Measurements from ENCODE around the gene ACSS3. TPM values are rescaled to one million over a fixed set of nuclear protein-coding genes. Genes with fewer than 3 reads are reported as not detected.

ACSS3 gene
- total and polyA plus RNA-seq, 10 of the 15 experiments (the other 5 are each of a cell fraction or from before 2014, with no cell fraction given): 0.06 to 0.31 TPM; not detected in 8

DNA sequence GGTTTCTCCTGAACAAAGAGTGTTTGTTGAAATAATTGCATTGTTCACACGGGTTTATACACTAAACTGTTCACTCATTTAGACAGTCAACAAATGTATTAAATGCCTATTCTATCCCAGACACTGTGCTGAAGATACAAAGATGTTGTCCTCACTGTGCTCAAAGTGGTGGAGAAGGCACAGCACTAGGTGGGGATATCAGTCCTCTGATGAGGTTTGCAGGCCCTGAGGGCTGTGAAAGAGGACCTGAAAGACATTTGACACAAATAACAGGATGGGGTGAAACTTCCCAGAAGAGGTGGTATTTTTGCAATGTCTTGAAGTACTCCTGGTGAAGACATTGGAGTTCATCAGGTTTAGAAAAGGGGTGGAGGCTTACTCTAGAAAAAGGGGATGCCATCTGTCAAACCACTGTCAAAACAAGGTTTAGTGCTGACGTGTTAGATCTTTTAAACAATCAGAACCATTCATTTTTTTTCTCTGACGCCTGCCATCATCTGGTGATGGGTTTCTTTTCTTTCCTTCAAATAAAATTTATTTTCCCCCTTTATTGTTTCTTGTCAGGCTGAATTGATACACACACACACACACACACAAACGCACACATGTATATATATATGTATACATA, 69.5 kb downstream of the ACSS3 start:
- Histone ChIP-seq H3K4me1 (ENCODE audit: control insufficient read depth, insufficient read depth, low read length) (no peaks in the 10 kb centered on the region), H2AFZ (ENCODE audit: control insufficient read depth, low read depth, low read length) (no peak overlapping the region), H3K36me3 (ENCODE audit: control insufficient read depth in 2 of 2, insufficient read depth in 2 of 2, low read length in 1 of 2) (no peaks in the 10 kb centered on the region), H3K9ac (ENCODE audit: control insufficient read depth, insufficient read depth, low read length) (no peak overlapping the region), H3K27ac (ENCODE audit: control insufficient read depth, insufficient read depth) (no peak overlapping the region), H3K4me2 (ENCODE audit: control insufficient read depth, insufficient read depth) (no peak overlapping the region), H3K4me3 (no peak overlapping the region), H3K79me2 (ENCODE audit: control insufficient read depth, insufficient read depth, low read length) (no peaks in the 10 kb centered on the region), H3K9me3 (replicated peaks; ENCODE audit: control insufficient read depth, insufficient read depth, low read length) (no peaks in the 10 kb centered on the region), H4K20me1 (ENCODE audit: control insufficient read depth, insufficient read depth) (no peaks in the 10 kb centered on the region), H3K27me3 (replicated peaks in 1 of 2; ENCODE audit: control insufficient read depth in 2 of 2, insufficient read depth in 2 of 2, low read length in 1 of 2) (no peaks in the 10 kb centered on the region)
- RAD21 ChIA-PET (ENCODE audit: unreplicated experiment): no interaction called here
- ATAC-seq: no peak
- CTCF ChIA-PET: no interaction called here
- FAIRE-seq: no peak
- BruUV-seq (replicated peaks): no TSS peak
- POLR2A ChIA-PET: no interaction called here
- SMC1A ChIA-PET (ENCODE audit: uncharacterized antibody, unreplicated experiment): no interaction called here
- DNase-seq (ENCODE audit: low read depth, low spot score): no peak
- TF ChIP-seq CBFB (IDR thresholded peaks at IDR 0.05; ENCODE audit: low read depth) (no peak), ZZZ3 (IDR thresholded peaks at IDR 0.05; ENCODE audit: control insufficient read depth, insufficient read length, low read depth) (no peak)
- TF ChIP-seq, protein P1, sequence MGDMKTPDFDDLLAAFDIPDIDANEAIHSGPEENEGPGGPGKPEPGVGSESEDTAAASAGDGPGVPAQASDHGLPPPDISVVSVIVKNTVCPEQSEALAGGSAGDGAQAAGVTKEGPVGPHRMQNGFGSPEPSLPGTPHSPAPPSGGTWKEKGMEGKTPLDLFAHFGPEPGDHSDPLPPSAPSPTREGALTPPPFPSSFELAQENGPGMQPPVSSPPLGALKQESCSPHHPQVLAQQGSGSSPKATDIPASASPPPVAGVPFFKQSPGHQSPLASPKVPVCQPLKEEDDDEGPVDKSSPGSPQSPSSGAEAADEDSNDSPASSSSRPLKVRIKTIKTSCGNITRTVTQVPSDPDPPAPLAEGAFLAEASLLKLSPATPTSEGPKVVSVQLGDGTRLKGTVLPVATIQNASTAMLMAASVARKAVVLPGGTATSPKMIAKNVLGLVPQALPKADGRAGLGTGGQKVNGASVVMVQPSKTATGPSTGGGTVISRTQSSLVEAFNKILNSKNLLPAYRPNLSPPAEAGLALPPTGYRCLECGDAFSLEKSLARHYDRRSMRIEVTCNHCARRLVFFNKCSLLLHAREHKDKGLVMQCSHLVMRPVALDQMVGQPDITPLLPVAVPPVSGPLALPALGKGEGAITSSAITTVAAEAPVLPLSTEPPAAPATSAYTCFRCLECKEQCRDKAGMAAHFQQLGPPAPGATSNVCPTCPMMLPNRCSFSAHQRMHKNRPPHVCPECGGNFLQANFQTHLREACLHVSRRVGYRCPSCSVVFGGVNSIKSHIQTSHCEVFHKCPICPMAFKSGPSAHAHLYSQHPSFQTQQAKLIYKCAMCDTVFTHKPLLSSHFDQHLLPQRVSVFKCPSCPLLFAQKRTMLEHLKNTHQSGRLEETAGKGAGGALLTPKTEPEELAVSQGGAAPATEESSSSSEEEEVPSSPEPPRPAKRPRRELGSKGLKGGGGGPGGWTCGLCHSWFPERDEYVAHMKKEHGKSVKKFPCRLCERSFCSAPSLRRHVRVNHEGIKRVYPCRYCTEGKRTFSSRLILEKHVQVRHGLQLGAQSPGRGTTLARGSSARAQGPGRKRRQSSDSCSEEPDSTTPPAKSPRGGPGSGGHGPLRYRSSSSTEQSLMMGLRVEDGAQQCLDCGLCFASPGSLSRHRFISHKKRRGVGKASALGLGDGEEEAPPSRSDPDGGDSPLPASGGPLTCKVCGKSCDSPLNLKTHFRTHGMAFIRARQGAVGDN (IDR thresholded peaks at IDR 0.05): no peak
- intact Hi-C loops (cut with micrococcal nuclease; ENCODE audit: unreplicated experiment) (no loop called here), in situ Hi-C loops (cut with MboI) (no loop called here)
- 17% methylated on average over 4 of the region's 4 CpGs for WGBS (ENCODE audit: insufficient coverage, insufficient replicate concordance, low lambda C conversion rate, missing lambda C conversion rate)

DNA sequence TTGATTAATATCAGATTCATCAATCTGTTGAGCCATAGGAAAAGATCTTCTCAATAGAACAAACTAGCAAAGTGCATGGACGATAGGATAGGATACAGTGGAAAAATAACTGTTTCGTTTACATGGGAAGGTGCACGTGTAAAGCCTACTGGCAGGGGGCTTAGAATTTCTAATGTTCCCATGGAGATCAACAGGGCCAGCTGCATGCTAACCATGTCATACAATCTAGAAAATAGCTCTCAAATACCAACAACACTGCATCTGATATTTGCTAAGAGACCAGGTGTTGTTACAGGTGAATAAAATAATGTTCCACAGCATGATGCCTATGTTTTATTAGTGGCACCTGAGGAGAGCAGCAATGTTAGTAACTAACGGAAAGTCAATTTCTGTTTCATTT, 72.5 kb downstream of the ACSS3 start:
- RAD21 ChIA-PET (ENCODE audit: unreplicated experiment): no interaction called here
- no peak for FAIRE-seq
- TF ChIP-seq CREM (IDR thresholded peaks at IDR 0.05; ENCODE audit: low read depth) (no peak), POU2F2 (IDR thresholded peaks at IDR 0.05; ENCODE audit: borderline replicate concordance, low read depth, low read length) (no peak), BCL11A (IDR thresholded peaks at IDR 0.05; ENCODE audit: low read depth, low read length) (no peak), SMC3 (IDR thresholded peaks at IDR 0.05; ENCODE audit: borderline replicate concordance, low read length) (no peak), IKZF1 (conservative IDR thresholded peaks at IDR 0.05) (no peak), ZNF24 (IDR thresholded peaks at IDR 0.05) (no peak), NR2C1 (IDR thresholded peaks at IDR 0.05) (no peak), TCF7 (IDR thresholded peaks at IDR 0.05; ENCODE audit: borderline replicate concordance) (no peak), SIX5 (IDR thresholded peaks at IDR 0.05; ENCODE audit: low read depth, low read length, severe bottlenecking) (no peak), IRF4 (IDR thresholded peaks at IDR 0.05; ENCODE audit: low read depth, low read length) (no peak)
- TF ChIP-seq, protein P2, sequence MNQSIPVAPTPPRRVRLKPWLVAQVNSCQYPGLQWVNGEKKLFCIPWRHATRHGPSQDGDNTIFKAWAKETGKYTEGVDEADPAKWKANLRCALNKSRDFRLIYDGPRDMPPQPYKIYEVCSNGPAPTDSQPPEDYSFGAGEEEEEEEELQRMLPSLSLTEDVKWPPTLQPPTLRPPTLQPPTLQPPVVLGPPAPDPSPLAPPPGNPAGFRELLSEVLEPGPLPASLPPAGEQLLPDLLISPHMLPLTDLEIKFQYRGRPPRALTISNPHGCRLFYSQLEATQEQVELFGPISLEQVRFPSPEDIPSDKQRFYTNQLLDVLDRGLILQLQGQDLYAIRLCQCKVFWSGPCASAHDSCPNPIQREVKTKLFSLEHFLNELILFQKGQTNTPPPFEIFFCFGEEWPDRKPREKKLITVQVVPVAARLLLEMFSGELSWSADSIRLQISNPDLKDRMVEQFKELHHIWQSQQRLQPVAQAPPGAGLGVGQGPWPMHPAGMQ (IDR thresholded peaks at IDR 0.05; ENCODE audit: borderline replicate concordance): no peak

More for the DNA sequence above, 72.5 kb downstream of the ACSS3 start:
- POLR2A ChIA-PET: no interaction called here
- Histone ChIP-seq H3K9me3 (replicated peaks; ENCODE audit: control insufficient read depth, insufficient read depth, low read length) (no peaks in the 10 kb centered on the region), H3K27me3 (replicated peaks in 1 of 2; ENCODE audit: control insufficient read depth in 2 of 2, insufficient read depth in 2 of 2, low read length in 1 of 2) (no peaks in the 10 kb centered on the region), H3K9ac (ENCODE audit: control insufficient read depth, insufficient read depth, low read length) (no peak overlapping the region), H3K79me2 (ENCODE audit: control insufficient read depth, insufficient read depth, low read length) (no peaks in the 10 kb centered on the region), H3K4me3 (no peak overlapping the region), H3K36me3 (ENCODE audit: control insufficient read depth in 2 of 2, insufficient read depth in 2 of 2, low read length in 1 of 2) (no peaks in the 10 kb centered on the region), H3K27ac (ENCODE audit: control insufficient read depth, insufficient read depth) (no peak overlapping the region), H4K20me1 (ENCODE audit: control insufficient read depth, insufficient read depth) (no peaks in the 10 kb centered on the region), H2AFZ (ENCODE audit: control insufficient read depth, low read depth, low read length) (no peak overlapping the region), H3K4me1 (ENCODE audit: control insufficient read depth, insufficient read depth, low read length) (no peaks in the 10 kb centered on the region), H3K4me2 (ENCODE audit: control insufficient read depth, insufficient read depth) (no peak overlapping the region)
- SMC1A ChIA-PET (ENCODE audit: uncharacterized antibody, unreplicated experiment): no interaction called here
- intact Hi-C loops (cut with micrococcal nuclease; ENCODE audit: unreplicated experiment) (no loop called here), in situ Hi-C loops (cut with MboI) (no loop called here)
- no TSS peak for BruUV-seq (replicated peaks)
- ATAC-seq (no peak), DNase-seq (ENCODE audit: low read depth, low spot score) (no peak)
- WGBS (ENCODE audit: insufficient coverage, insufficient replicate concordance, low lambda C conversion rate, missing lambda C conversion rate): 0% methylated on average over 4 of the region's 4 CpGs
- CTCF ChIA-PET: no interaction called here
